ENCODE results near the gene C2orf49.

GRCh38 chr2:105344704-105345345, 7.5 kb downstream of the C2orf49 start:
- TF ChIP-seq POLR2A (IDR thresholded peaks at IDR 0.05) (no peak), CTCF (IDR thresholded peaks at IDR 0.05) (no peak)
